GM11168 (cell line): ENCODE results near the gene RET.
"Not testable (repeated sequence)": the region's sequence is repeated elsewhere in the genome, so short reads cannot be mapped to it uniquely, and the experiment has no call there.

Experiments
- in situ Hi-C: fragments of 300-500 bp; cut with MboI; formaldehyde crosslinking; loops from one replicate; pipeline ENCODE4 v1.12.0; 2022; ENCODE audit warnings: low sequenced_read_pairs; ENCODE audit not compliant: unreplicated experiment

The RET gene

GRCh38 chr10:43074827-43075611 is 1.9 kb upstream of the RET start:
- in situ Hi-C loops: no loop called here

DNA sequence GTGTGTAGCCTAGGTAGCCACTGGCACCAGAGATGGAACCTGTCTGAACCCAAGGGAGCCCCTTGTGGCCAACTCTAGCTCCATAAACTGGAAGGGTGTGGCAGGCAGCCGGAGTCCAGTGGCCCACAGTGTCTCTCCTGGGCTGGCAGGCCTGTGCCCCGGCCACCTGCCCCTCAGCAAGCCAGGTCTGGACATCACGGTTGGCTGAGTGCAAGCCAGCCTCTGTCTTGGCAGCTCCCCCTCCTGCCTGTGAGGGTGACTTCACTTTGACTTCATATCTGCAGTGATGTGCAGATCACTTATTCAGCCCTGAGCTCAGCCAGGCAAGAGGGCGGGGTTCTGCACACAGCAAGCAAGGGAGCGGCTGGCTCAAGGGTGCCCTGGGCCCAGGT is 1.3 kb upstream of the RET start:
- in situ Hi-C loops: no loop called here

DNA sequence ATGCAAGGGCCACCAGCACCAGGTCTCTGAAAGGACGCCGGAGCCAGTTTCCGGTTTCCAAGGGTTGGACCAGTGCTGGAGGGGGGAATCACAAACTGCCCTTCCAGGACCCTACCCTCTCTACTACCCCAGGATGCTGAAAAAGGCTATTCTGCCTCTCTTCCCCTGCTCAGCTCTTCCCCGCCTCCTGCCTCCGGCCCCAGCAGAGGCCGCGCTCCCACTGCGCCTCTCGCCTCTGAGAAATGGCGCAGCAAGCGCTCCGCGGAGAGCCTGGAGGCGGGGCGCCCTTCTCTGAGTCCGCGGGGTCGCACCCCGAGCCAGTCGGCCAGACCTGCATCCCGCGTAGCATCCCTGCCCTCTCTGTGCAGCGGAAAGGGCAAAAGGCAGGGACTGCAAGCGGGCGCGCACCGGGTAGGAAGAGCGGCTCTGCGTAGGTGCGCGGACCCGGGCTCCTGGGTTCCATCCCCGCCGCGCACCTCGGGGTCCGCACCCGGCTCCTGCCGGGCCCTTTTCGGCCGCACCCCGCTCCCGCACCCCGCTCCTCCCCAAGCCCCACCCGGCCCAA is 476 bp upstream of the RET start:
- in situ Hi-C loops: no loop called here

DNA sequence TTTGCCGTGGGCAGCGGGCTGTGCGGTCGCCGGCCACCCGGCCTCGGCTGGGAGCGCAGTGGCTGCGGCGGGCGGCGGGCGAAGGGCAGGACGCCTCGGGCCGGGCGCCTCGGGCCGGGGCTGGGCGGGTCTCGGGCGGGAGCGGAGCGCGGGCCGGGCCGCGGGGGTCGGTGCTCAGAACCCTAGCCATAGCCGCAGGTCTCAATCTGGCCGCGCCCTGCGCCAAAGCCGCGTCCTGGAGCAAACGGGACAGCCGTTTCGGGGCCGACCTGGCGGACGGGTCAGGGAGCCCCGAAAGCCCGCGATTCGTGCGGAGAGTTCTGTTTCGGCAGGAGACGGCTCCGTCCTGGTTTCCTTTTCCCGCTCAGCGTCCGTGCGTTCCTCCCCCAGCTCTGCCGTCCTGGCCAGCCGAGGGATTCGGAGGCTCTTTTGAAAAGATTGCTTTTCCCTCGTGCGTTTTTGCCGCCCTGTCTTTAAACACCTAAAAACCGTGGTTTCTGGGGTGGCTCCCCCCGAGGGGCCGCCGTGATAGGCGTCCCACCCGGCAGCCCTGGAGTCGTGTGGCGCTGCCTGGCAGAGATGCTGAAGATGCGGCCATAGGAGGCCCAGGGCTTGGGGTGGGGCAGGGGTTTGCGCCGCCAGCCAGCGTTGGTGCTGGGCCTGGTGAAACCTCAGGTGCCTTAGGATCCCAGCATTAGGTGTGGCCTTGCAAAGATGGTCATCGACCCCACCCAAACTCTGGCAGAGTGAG is 727 bp downstream of the RET start:
- in situ Hi-C loops: no loop called here

DNA sequence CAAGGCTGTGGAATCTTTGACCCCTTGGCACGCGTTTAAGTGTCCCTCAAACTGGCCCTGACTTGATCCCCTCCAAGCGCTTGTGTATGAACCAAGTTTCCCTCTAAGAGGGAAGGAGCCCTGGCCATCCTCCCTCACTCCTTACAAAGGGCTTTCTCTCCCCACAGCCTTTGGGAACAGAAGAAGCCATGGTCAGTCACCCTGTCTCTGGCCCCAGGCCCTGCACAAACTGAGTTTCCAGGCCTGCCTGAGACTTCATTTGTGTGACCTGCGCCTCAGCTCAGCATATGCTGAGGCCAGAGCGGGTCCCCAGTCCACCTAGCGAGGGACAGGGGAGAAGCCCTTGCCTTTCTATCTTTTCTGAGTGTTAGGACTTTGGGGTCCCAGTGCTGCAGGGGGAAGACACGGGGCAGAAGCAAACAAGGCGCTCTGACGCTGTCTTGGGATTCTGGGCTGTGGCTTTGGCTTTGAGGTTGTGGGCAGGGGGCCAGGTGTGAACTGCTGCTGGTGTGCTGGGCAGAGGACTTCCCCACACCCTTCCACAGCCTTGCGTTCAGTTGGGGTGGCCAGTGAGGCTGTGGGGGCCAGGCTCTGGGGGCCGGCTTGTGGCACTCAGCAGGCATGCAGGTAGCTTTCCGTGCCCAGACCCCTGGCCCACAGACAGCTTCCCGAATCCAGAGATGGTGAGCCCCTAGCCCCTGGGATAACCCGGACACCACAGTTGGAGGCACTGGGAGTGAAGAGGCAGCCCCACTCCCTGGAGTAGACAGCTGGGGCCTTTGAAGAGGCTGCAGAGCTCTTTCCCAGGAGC is 1.5 kb downstream of the RET start:
- in situ Hi-C loops: no loop called here

DNA sequence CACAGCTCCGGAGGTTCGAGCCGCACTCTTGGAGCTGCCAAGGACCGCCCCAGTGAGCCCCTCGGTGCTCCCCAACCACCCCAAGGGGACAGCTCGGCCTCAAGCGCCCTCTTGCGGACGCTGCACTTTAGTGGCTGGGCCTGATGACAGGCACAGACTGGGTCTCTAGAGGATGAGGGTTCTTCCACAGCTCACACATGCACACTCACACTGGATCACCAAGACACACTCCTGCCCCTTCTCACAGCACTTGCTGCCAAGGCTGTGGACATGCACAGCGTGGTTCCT is 2.1 kb downstream of the RET start:
- in situ Hi-C loops: no loop called here

GRCh38 chr10:43079856-43080255 is 3.0 kb downstream of the RET start:
- in situ Hi-C loops: no loop called here

- in situ Hi-C loops: no loop called here
Measured at GRCh38 chr10:43082087-43082486, 5.2 kb downstream of the RET start.

GRCh38 chr10:43082746-43083145 is 5.9 kb downstream of the RET start:
- in situ Hi-C loops: no loop called here

- in situ Hi-C loops: no loop called here
Measured at GRCh38 chr10:43083764-43084163, 6.9 kb downstream of the RET start.

DNA sequence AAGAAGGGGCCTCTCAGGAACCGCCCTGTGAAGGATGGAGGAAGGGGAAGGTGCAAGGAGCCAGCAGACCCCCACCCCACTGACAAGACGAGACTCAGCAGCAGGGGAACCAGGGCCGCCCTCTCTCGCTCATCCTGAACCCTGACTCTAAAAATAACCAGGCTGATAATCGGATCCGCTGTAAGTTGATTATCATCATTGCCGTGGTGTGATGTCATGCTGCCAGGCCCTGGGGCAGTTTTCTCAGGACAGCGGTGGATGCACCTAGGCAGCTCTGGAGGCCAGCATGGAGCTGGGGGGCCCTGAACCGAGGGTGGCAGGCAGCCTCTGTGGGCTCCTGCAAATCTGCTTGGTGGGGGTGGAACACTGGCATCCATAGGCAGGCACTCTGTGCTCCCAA is 7.9 kb downstream of the RET start:
- in situ Hi-C loops: no loop called here

- in situ Hi-C loops: no loop called here
Measured at GRCh38 chr10:43086321-43086942, 9.6 kb downstream of the RET start.

DNA sequence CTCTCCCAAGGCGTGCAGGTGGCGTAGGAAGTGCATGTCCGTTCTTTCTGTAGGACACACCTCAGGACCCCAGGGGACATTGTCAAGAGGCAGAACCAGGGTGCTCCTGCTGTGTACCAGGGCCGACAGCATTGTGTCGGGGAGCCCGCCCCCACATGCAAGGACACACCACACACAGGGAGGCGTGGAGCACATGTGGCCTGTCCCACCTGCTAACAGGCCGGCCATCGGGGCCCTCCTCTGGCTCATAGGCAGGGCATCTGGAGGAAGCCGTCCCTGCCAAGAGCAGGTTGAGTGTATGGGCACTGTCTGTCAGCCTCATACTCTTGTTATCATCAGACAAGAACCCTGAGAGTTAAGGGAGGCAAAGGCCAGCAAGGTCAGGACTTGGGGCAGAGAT is 12.7 kb downstream of the RET start:
- in situ Hi-C loops: no loop called here

- in situ Hi-C loops: no loop called here
Measured at GRCh38 chr10:43090188-43090587, 13.3 kb downstream of the RET start.

- in situ Hi-C loops: no loop called here
Measured at GRCh38 chr10:43090664-43091063, 13.8 kb downstream of the RET start.

GRCh38 chr10:43091846-43092245 is 15.0 kb downstream of the RET start:
- in situ Hi-C loops: no loop called here

- in situ Hi-C loops: no loop called here
Measured at GRCh38 chr10:43093423-43094076, 16.7 kb downstream of the RET start.

GRCh38 chr10:43094085-43094484 is 17.2 kb downstream of the RET start:
- in situ Hi-C loops: no loop called here

DNA sequence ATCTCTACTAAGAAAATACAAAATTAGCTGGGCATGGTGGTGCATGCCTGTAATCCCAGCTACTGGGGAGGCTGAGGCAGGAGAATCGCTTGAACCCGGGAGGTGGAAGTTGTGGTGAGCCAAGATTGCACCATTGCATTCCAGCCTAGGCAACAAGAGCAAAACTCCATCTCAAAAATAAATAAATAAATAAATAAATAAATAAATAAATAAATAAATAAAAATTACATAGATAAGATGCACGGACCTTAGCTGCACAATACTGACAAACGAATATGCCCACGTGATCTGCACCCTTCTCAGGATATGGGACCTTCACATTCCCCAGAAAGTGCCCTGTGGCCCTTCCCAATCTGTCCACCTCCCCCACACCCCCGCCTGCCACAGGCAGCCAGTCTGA is 22.5 kb downstream of the RET start:
- in situ Hi-C loops: not testable (repeated sequence)

GRCh38 chr10:43099928-43100327 is 23.1 kb downstream of the RET start:
- in situ Hi-C loops: no loop called here
